HL-60 (cell line): ENCODE results near the gene LMAN2.

Source experiments
- GABPA ChIP-seq: IDR thresholded peaks from 2 replicates; pipeline ENCODE4 v1.6.1; 2012; ENCODE audit warnings: low read depth
- POLR2AphosphoS5 ChIP-seq: IDR thresholded peaks from 2 replicates; pipeline ENCODE4 v1.6.1; 2012; ENCODE audit warnings: low read depth
- REST ChIP-seq: IDR thresholded peaks from 2 replicates; pipeline ENCODE4 v1.6.1; 2012; ENCODE audit warnings: low read depth; ENCODE audit not compliant: insufficient replicate concordance
- SPI1 ChIP-seq: IDR thresholded peaks from 2 replicates; pipeline ENCODE4 v1.6.1; 2012; ENCODE audit warnings: low read depth, mild to moderate bottlenecking, borderline replicate concordance
- TF ChIP-seq, protein P1 (sequence below): IDR thresholded peaks from one replicate; pipeline ENCODE4 v1.5.1; 2011; ENCODE audit warnings: low read length, control low read depth, inconsistent platforms; ENCODE audit not compliant: insufficient read depth

DNA sequence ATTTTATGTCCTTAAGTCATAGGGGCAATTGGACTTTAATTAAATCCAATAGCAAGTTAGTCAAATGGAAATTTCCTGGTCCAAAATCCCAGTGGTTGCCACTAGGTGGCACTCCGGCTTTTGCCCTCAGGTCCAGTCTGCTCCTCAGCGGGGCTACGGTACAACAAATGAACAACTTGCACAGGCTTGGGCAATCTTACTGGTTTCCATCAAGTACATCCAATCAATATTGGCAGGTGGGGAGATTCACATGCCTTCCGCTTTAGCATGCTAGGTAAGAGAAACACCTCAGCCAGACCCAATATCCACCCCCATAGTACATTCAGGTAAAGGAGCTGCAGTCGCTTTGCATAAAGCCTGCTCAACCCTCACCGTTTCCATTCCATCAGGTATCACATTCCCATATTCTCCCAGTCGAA lies 33.5 kb downstream of the LMAN2 start:
- TF ChIP-seq, protein P1, sequence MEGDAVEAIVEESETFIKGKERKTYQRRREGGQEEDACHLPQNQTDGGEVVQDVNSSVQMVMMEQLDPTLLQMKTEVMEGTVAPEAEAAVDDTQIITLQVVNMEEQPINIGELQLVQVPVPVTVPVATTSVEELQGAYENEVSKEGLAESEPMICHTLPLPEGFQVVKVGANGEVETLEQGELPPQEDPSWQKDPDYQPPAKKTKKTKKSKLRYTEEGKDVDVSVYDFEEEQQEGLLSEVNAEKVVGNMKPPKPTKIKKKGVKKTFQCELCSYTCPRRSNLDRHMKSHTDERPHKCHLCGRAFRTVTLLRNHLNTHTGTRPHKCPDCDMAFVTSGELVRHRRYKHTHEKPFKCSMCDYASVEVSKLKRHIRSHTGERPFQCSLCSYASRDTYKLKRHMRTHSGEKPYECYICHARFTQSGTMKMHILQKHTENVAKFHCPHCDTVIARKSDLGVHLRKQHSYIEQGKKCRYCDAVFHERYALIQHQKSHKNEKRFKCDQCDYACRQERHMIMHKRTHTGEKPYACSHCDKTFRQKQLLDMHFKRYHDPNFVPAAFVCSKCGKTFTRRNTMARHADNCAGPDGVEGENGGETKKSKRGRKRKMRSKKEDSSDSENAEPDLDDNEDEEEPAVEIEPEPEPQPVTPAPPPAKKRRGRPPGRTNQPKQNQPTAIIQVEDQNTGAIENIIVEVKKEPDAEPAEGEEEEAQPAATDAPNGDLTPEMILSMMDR = peak; percentile 95
- TF ChIP-seq SPI1 = no peak
- no peak for TF ChIP-seq POLR2AphosphoS5
- no peak for TF ChIP-seq GABPA
- TF ChIP-seq REST = no peak
